HG02970 (cell line): ENCODE measurements around the gene CCSAP.
"Not testable (repeated sequence)": the region's sequence is repeated elsewhere in the genome, so short reads cannot be mapped to it uniquely, and the experiment has no call there.

Source experiments
- ATAC-seq: cut with Tn5 transposase; IDR thresholded peaks from one replicate; pipeline ENCODE4 v1.9.1; 2021; ENCODE audit warnings: mild to moderate bottlenecking, moderate library complexity, moderate number of reproducible peaks; ENCODE audit not compliant: unreplicated experiment, low FRiP score

Gene CCSAP

GRCh38 chr1:229293528-229294204, 49.2 kb downstream of the CCSAP start:
- no peak for ATAC-seq

GRCh38 chr1:229291686-229292085, 51.2 kb downstream of the CCSAP start:
- not testable (repeated sequence) for ATAC-seq

GRCh38 chr1:229288516-229288915, 54.3 kb downstream of the CCSAP start:
- ATAC-seq: no peak

GRCh38 chr1:229287267-229287666, 55.6 kb downstream of the CCSAP start:
- no peak for ATAC-seq

- no peak for ATAC-seq
Observed at GRCh38 chr1:229286099-229286766, 56.6 kb downstream of the CCSAP start.

- no peak for ATAC-seq
Observed at GRCh38 chr1:229285440-229285839, 57.4 kb downstream of the CCSAP start.

GRCh38 chr1:229284887-229285286, 58.0 kb downstream of the CCSAP start:
- ATAC-seq: no peak

- ATAC-seq: no peak
Observed at GRCh38 chr1:229283183-229283611, 59.6 kb downstream of the CCSAP start.

GRCh38 chr1:229282295-229282823, 60.5 kb downstream of the CCSAP start:
- no peak for ATAC-seq

GRCh38 chr1:229281339-229281926, 61.4 kb downstream of the CCSAP start:
- ATAC-seq: no peak

GRCh38 chr1:229280921-229281320, 61.9 kb downstream of the CCSAP start:
- ATAC-seq: no peak

- ATAC-seq: no peak
Observed at GRCh38 chr1:229280037-229280828, 62.6 kb downstream of the CCSAP start.

GRCh38 chr1:229279242-229279641, 63.6 kb downstream of the CCSAP start:
- ATAC-seq: no peak

GRCh38 chr1:229278120-229278741, 64.6 kb downstream of the CCSAP start:
- ATAC-seq: no peak

GRCh38 chr1:229275005-229275404, 67.8 kb downstream of the CCSAP start:
- ATAC-seq: no peak

- ATAC-seq: no peak
Observed at GRCh38 chr1:229273507-229274232, 69.2 kb downstream of the CCSAP start.

- no peak for ATAC-seq
Observed at GRCh38 chr1:229272164-229273158, 70.4 kb downstream of the CCSAP start.

GRCh38 chr1:229271448-229272159, 71.2 kb downstream of the CCSAP start:
- ATAC-seq: no peak
